ENCODE results near the gene MDM4.
A peak's percentile ranks its signal among the peaks of the same experiment; 100 is the strongest.

Gene MDM4

GRCh38 chr1:204571631-204572030 lies 55.4 kb downstream of the MDM4 start:
- TF ChIP-seq CTCF (conservative IDR thresholded peaks at IDR 0.05) = no peak
- no peak overlapping the region for H3K27ac ChIP-seq

- no peak overlapping the region for H3K27ac ChIP-seq
- no peak for TF ChIP-seq CTCF (conservative IDR thresholded peaks at IDR 0.05)
Observed at GRCh38 chr1:204572923-204573922, 57.0 kb downstream of the MDM4 start.

GRCh38 chr1:204574016-204574864 lies 58.0 kb downstream of the MDM4 start:
- H3K27ac ChIP-seq = no peak overlapping the region
- TF ChIP-seq CTCF (conservative IDR thresholded peaks at IDR 0.05) = no peak

GRCh38 chr1:204574865-204575163 lies 58.6 kb downstream of the MDM4 start:
- no peak overlapping the region for H3K27ac ChIP-seq
- TF ChIP-seq CTCF (conservative IDR thresholded peaks at IDR 0.05) = no peak

GRCh38 chr1:204575221-204576190 lies 59.3 kb downstream of the MDM4 start:
- H3K27ac ChIP-seq = peak overlapping the region; percentile 18; the same call in 1 of the 2 replicates
- TF ChIP-seq CTCF (conservative IDR thresholded peaks at IDR 0.05) = no peak

- H3K27ac ChIP-seq = peak overlapping the region; percentile 18; the same call in 1 of the 2 replicates
- TF ChIP-seq CTCF (conservative IDR thresholded peaks at IDR 0.05) = 0 out of 2 replicates have a peak, but pooled peaks have one; percentile 7
Observed at GRCh38 chr1:204576422-204576821, 60.2 kb downstream of the MDM4 start.

Measured in VCaP (cell line).